Measurements from ENCODE around the gene NELL2.

Gene NELL2

DNA sequence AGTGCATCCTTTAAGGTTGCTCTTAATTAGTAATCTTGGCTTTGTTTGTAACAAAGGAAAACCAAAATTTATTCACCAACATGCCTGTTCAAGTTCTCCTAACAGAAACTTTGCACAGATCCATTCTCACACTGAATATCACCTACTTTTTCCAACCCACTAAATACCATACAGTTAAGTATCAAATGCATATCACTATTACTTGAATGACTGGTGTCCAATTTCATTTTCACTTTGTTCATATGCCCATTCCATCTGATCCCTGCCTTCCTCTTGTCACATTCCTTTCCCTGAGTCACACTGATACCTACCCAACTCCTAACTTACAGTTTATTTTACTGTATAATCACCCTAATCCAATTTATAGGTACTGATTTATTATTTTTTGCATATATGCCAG, 286.4 kb downstream of the NELL2 start:
- no peak for DNase-seq

DNA sequence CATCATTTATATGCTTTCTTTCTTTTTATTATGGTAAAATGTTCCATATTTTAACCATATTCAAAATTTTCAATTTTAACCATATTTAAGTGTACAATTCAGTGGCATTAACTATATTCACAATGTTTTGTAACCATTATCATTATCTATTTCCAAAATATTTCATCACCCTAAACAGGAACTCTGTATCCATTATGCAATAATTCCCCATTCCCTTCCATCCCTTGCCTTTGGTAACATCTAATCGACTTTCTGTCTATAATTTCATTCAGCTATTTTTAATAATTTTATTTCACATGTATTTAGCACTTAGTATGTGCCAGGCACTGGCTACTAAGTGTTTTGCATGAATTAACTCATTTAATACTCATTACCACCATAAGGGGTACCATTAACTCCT, 287.5 kb downstream of the NELL2 start:
- DNase-seq, result no peak

DNA sequence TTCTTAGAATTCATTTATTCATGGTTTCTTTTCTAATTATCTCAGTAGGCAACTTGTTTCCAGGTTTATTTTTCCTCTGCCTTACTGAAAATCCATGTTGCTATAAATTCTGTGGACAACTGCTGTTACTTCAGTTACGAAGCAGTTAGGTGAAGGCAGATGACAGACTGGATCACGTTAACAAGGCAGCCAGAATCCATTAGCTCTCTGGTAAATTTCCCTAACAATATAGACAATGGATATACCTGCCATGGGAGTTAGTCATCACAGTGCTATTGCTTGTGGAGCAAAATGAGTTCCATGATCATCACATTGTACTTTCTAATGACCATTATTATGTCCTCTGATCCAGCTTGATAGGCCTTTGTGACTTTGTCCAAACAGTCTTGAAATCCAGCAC, 291.5 kb downstream of the NELL2 start:
- no peak for DNase-seq

DNA sequence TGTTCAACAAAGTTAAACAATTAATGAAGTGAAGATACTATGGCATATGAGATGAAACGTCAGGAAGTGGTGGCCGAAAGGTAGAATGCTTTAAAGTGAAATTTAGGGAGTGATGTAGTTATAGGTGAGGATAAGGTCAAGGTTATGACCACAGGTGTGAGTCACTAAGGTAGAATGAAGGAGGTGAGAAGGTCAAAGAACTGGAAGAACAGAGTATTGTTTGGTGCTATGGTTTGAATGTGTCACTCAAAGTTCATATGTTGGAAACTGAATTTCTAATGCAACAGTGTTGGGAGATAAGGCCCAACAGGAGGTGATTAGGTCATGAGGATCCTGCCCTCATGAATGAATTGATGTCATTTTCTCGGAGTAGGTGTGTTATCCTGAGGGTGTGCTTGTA, 293.6 kb downstream of the NELL2 start:
- DNase-seq, result no peak

DNA sequence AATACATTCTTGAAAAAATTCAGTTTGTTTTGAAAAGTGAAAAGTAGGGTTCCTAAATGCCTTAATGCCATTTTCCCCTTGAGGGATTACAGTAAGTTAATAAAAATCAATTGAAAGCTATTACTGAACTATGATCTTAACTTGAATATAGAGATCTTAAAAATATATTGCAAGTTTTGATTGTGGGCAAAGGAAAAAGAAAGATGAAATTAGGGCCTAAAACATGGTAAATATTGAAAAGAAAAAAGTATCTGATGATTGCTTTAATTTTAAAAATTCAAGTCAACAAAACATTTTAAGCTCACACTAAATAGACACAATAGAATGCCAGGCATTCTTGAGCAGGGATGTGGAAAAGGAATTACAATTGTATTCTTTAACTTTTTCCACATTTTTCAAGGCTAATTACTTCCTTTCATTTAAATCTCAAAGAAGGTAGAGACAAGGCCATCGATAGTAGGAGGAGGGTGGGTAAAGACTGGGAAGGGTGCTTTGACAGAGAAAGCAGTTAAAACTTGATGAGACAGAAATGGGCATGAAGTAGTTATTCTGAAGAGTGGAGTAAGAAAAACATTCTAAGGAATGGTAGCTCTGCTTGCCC, 294.4 kb downstream of the NELL2 start:
- no peak for DNase-seq

DNA sequence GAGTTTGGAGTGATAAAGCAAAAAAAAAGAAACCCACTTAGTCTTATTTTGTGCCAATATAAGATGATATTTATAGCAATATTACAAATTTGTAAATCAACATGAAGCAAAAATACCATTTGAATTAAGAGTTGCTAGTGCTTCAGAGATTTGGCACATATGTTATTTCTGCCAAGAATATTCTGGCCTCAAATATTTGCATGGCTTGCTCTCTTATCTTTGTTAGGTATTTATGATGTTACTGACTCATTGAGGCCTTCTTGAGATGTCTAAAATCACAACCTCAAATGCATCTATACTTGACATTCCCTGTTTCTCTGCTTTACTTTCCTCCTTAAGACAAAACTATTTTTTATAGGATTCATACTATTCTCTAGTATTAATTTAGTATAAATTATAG, 301.5 kb downstream of the NELL2 start:
- DNase-seq, result no peak

DNA sequence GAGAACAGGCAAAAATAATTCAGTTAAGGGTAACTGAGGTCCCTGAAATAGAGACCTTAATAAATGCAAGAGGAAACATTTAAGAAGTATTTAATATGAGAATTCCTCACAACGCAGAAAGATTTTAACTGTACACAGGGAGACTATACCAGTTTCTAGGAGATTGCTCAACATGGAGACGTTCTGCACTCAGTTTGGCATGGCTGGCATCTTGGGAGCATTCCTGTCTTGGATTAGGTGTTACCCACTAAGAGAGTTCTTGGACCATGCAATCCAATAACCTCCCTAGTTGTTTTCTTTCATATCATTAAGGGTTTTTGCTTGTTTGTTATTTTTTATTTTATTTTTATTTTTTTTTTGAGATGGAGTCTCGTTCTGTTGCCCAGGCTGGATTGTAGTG, 302.4 kb downstream of the NELL2 start:
- no peak for DNase-seq

DNA sequence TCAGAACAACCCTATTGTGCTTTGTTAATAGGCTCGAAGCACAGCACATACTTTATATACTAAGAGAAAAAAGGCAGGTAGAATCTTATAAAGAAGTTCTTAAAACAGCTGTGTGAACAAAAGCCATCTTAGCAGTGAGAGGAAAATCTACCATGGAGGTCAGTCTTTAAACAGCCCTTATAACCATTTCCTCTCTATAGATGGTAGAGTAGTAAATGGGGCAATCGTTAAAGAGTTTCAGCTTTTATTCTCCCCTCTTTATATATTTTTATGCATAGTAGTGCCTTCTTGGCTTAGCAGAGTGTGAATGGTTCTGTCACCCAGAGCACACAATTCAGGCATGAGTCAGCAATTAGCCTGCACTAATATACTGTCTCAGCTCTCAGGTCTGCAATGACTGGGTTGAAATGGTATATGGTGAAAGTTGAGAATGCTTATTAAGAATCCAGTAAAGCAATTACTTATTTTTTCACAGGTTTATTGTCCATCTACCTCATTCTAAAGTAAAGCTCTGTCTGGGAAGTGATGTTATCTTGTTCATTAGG, 305.0 kb downstream of the NELL2 start:
- no peak for DNase-seq

DNA sequence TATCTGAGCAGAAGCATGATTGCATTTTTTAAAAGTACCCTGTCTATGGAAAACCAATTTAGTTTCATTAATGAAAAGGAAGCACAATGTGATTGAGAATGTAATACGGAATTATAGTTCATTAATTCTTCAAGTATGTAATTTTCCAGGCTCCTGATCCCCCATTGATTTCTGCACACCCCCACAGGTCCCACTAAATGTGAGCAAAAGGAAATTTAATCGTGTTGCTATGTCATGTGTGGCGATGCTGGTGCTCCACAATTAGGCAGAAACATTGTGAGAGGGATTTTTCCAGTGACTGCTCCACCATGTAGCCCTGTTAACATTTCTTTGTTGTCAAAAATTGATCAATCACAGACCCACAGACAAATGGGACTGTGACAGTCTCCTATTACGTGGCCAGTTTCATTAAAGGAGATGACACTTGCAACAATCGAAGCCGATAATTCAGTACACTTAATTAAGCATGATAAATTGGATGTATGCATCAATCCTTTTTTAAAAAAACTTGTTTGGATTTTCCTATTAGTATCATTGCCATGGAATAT, 306.0 kb downstream of the NELL2 start:
- no peak for DNase-seq

DNA sequence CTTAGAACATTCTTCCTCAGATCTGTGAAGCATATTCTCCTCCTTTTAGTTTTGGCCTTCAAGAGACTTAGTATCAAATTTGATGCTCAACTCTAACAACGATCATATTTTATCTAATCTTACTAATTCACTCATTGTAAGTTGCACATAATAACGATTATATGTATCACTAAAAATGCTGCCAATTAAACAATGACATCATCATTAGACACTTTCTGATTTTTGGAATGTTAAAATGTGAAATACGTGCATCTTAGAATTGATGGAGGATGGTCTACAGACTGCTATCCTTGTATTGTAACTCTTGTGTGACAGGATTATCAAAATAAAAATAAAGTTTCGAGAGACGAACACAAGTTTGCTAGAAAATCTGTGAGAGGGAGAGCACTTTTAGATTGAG, 311.0 kb downstream of the NELL2 start:
- DNase-seq, result no peak

DNA sequence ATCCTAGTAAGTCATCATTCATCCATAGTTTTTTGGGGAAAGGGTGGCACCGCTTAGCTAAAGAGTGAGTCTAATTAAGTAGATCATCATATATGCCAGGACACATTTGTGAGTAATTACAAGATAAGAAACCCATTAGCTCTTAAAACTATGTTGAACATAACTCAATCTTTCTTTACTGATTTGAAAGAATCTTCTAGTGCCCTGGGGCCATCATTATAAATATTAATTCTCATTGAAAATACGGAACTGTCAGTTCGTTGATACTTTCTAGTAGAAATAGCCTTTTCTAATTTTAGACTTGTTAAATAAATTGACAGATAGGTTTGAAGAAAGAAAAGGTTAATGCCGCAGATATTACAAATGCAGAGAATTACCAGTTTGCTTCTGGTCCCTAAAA, 312.6 kb downstream of the NELL2 start:
- DNase-seq, result no peak

DNA sequence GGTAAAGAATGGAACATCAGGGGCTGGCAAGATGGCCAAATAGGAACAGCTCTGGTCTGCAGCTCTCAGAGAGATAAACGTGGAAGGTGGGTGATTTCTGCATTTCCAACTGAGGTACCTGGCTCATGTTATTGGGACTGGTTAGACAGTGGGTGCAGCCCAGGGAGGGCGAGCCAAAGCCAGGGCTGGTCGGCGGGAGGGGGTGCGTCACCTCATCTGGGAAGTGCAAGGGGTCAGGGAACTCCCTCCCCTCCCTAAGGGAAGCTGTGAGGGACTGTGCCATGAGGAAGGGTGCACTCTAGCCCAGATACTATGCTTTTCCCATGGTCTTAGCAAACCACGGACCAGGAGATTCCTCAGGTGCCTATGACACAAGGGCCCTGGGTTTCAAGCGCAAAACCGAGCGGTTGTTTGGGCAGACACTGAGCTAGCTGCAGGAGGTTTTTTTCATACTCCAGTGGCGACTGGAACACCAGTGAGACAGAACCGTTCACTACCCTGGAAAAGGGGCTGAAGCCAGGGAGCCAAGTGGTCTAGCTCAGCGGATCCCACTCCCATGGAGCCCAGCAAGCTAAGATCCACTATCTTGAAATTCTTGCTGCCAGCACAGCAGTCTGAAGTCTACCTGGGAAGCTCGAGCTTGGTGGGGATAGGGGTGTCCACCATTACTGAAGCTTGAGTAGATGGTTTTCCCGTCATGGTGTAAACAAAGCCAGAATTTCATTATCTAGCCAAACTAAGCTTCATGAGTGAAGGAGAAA, 317.6 kb downstream of the NELL2 start:
- no peak for DNase-seq

DNA sequence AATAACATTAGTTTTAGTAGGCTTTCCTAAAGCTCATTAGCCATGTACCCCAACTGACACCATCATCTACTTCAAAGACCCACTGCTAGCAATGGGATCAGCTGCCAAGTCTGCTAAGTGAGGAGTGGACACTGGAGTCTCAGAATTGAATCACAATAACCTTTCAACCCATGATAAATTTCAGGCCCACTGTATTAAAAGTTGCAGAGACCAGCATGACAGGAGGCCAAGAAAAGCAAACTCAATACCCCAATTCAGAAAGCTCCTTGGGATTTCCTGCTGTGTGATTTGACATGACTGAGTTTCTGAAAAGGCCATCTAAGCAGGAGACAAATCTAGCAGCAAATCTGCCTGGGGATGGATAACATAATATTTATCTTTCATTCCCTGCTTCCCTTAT, 320.7 kb downstream of the NELL2 start:
- no peak for DNase-seq

DNA sequence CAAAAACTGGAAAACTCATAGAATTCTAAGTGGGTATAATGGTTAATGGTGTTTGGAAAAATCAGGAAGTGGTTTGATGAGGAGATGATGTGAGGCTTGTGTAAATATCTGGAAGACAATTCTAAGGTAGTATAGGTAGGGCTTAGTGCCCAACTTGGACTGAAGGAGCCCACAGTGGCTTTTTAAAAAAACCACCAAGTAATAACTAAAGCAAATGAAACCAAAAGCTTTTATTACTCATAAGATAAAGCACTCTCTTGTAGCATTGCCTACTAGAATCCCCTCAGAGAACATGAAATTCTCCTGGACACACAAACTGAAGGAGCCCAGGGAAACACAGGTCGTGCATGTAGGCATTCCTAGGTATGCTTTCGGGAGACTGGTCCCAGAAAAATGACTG, 324.5 kb downstream of the NELL2 start:
- no peak for DNase-seq

DNA sequence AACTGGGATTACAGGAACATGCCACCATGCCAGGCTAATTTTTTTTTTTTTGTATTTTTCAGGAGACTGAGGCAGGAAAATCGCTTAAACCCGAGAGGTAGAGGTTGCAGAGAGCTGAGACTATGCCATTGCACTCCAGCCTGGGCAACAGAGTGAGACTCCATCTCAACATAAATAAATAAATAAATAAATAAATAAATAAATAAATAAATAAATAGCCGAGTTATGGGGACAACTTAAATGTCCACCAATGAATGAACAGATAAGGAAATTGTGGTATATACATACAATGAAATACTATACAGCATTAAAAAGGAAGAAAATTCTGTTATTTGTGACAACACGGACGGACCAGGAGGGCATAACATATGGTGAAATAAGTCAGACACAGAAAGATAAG, 325.7 kb downstream of the NELL2 start:
- no peak for DNase-seq

DNA sequence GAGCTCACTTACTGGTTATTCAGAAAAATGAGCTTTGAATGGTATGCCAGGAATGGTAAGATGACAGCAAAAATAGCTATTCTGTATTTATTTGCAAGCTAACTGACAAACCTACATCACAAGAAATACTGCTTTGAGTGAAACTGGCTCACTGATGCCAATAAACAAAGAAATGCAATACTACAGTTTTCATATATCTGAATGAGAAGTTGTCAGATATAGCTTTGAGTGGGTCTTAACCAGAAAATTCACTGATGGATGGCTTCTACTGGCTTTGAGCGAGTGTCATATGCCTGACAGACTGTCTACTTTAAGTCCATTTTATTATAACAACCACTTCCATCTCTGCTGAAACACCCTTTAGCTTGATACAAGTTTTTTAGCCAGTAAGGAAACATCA, 330.1 kb downstream of the NELL2 start:
- DNase-seq, result no peak

DNA sequence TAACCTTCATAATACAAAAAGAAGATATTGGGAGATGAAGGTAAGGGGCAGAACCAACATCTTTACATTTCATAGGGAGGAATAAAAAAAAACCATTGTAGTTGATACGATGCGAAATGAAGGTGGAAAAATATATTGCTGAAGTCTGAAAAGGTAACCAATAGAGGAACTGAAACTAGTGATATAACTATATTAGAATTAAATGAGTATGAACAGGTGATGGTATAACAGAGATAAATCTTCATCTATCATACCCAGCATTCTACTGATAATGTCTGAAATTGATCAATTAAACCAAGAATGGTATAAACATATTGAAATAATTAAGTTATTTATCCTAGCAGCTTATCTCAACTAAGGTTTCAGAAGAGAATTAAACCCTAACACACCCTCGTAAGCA, 332.1 kb downstream of the NELL2 start:
- DNase-seq, result no peak

DNA sequence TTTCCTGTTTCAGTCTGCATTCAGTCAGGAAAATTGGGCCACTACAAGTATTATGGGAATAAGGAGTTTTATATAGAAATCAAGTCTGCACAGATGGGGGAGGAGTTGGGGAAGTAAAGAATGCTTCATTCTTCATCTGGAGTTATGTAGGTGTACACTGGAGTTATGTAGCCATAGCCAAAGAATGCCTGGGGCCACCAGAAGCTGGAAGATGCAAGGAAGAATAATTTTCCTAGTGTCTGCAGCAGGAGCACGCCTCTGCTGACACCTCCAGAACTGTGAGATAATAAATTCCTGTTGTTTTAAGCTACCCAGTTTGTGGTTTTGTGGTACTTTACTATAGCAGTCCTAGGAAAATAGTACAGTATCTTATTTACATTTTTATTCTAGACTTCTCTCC, 333.4 kb downstream of the NELL2 start:
- no peak for DNase-seq

DNA sequence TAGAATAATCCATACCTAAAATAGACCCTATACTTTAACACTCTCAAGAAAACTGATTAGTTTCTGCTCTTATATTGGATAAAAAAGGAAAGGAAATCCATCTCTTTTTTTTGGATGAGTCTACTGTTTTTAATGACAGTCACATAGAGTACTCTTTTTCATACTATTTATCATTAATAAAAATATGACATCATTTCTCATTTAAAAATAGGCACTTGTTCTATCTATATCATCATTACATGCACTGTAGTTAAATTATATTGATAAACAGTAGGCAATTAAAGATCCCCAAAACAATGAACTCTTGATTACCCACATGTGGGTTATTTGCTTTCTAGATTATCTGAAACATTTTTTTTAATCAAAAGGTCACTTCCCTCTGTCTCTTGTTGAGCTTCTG, 338.8 kb downstream of the NELL2 start:
- DNase-seq, result no peak

DNA sequence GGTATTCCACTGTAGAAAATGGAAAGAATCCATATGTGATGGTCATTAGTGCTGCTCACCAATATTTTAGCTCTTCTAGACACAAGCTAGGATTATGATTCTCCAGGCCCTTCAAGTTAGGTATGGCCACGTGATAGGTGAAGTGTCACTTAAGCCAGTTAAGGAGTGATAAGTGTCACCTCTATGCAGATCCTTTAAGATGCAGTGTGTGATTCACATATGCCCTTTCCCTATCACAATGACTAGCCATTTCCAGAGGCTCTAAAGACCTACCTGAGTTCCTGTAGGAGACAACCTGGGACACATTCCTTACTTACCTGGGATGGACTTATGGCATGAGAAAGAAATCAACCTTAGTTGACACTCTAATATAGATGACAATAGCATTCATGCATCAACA, 343.2 kb downstream of the NELL2 start:
- no peak for DNase-seq

DNA sequence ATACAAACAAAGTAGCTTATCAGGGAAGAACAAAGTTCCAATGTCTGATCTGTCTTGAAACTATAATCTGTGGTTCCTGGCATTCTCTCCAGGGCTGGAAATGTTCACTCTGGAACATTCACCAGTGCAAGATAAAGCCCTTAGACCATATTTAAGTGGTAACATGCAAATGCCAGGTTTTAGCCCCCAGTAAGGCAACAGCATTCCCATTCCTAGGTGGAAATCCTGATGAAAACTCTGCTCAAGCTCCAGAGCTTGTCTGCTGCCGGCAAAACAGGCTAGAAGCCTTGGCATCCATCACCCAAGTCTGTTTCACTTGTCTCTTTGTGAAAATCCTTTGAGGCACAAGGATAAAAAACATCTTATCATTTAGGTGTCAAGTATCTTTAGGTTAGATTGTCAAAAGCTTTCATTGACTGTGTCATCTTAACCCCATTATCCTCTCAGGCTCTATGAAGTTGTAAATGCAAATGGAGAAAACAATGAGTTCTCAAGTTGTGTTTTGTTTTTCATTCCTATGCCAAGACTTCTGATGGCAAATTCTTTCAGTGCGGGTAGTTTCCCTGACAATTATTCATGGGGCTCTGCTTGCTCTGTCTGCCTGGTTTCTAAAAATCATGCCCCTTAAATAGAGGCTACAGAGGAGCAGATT, 344.7 kb downstream of the NELL2 start:
- no peak for DNase-seq

DNA sequence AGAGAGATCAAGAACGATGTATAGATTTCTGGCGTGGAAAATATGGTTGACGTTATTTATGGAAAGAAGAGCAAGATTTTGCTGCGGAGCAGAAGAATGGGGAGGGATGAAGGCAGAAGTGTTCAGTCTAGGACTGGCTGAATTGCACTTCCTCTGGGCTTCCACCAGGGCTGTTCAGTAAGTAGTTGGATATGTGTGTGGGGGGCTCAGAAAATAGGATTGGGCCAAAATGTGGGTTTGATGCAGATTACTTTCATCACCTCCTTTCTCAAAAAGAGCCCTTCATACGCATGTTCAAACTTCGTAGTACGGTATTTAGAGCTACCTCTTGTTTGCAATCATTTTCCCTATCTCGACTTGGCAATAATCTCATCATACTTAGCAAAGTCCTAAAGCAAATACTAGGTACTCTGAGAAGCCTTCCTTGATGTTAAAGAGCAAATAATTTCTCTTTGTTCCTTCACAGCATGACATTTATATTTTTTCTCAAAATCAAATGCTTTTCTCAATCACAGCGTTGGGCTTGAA, 349.4 kb downstream of the NELL2 start:
- no peak for DNase-seq

DNA sequence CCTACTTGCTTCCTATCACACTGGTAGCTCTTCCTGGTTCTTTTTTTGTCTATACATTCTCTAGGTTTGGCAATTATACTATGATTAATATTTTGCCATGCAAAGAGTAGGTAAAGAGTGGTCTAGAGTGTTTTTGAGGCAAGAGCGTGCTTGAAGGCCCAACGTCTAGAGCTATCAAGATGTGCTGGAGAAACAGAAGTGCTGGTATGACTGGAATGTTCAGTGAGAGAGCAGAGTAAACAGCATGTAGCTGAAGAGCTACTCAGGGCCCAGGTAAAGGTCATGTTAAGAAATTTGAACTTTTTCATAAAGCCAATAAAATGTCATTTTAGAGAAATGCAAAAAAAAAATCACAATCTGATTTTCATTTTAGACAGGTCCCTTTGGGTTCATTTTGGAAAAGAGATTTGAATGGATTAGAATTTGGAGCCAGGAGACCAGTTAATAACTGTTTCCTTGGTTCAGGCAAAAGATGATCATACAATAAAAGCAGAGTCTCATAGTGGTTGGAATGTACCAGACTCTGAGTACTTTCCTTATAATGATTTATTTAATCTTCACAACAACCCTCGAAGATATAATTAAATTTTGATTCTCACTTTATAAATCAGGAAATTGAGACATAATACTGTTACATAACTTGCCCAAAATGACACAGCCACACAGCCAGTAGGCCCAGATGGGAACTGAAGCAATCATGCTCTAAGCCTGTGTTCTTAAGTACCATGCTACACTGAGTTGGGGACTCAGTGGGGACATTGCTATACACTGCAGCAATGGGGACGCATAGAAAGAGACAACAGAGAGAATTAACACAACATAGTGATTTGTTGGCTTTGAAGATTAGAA, 350.1 kb downstream of the NELL2 start:
- DNase-seq, result no peak

Data from activated CD4-positive, alpha-beta T cell treated with anti-CD3 and anti-CD28 coated beads for 1 hour (primary cell).